ENCODE results near the gene PRPH. TPM values are rescaled to one million over a fixed set of nuclear protein-coding genes. Genes with fewer than 3 reads are reported as not detected.

PRPH gene
- total and polyA plus RNA-seq, 2 of the 8 experiments (the other 6 are each of a cell fraction or from before 2014, with no cell fraction given): 0.79 to 1.4 TPM

DNA sequence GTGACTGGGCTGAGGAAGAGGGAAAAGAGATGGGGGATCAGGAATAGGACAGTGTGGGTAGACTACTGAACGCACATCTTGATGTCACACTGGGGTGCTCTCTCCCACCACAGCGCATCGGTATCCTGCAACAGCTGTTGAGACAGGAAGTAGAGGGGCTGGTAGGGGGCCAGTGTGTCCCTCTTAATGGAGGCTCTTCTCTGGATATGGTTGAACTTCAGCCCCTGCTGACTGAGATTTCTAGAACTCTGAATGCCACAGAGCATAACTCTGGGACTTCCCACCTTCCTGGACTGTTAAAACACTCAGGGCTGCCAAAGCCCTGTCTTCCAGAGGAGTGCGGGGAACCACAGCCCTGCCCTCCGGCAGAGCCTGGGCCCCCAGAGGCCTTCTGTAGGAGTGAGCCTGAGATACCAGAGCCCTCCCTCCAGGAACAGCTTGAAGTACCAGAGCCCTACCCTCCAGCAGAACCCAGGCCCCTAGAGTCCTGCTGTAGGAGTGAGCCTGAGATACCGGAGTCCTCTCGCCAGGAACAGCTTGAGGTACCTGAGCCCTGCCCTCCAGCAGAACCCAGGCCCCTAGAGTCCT, 35.2 kb downstream of the PRPH start:
- Histone ChIP-seq H3K4me1 (replicated peaks in 1 of 4; ENCODE audit: control insufficient read depth in 3 of 4, insufficient read depth in 4 of 4, low read length in 3 of 4) (no peaks in the 10 kb centered on the region), H3K23ac (ENCODE audit: insufficient read length) (no peak overlapping the region), H3K4me3 (ENCODE audit: extremely low read depth in 1 of 4, insufficient read depth in 2 of 4, low read depth in 3 of 4, low read length in 4 of 4) (no peak overlapping the region), H2BK15ac (ENCODE audit: low read length) (no peak overlapping the region), H3K18ac (ENCODE audit: extremely low read depth, low read length) (no peak overlapping the region), H3K27ac (ENCODE audit: low read depth, low read length) (no peak overlapping the region), H3K79me2 (ENCODE audit: control insufficient read depth in 1 of 2, insufficient read depth in 2 of 2, low read length in 2 of 2) (no peaks in the 10 kb centered on the region), H4K8ac (ENCODE audit: extremely low read depth, insufficient read depth, low read length) (no peak overlapping the region), H2AK5ac (ENCODE audit: low read depth, low read length) (no peak overlapping the region), H3K4ac (replicated peaks; ENCODE audit: insufficient read length, low read depth, low read length) (no peak overlapping the region), H3K79me1 (ENCODE audit: low read depth, low read length) (no peaks in the 10 kb centered on the region), H3K56ac (replicated peaks; ENCODE audit: insufficient read length, low read depth, low read length) (no peak overlapping the region), H2BK5ac (ENCODE audit: low read depth, low read length) (no peak overlapping the region), H3K9me3 (ENCODE audit: insufficient read depth in 2 of 2, low read depth in 1 of 2, low read length in 1 of 2) (no peaks in the 10 kb centered on the region), H2BK120ac (replicated peaks; ENCODE audit: low read depth, low read length) (no peak overlapping the region), H2BK20ac (ENCODE audit: low read length) (no peak overlapping the region), H3K9ac (replicated peaks in 1 of 4; ENCODE audit: extremely low read depth in 1 of 4, low read depth in 3 of 4, low read length in 3 of 4) (no peak overlapping the region), H3K14ac (ENCODE audit: insufficient read length) (no peak overlapping the region), H2AFZ (ENCODE audit: low read length) (no peak overlapping the region), H4K20me1 (replicated peaks in 1 of 2; ENCODE audit: control insufficient read depth in 1 of 2, insufficient read depth in 2 of 2, low read length in 2 of 2) (peaks cover 8 to 9% of the 10 kb centered on the region in 2 experiments), H3K27me3 (replicated peaks in 1 of 4; ENCODE audit: control insufficient read depth in 3 of 4, extremely low read depth in 1 of 4, insufficient read depth in 3 of 4, low read length in 3 of 4) (peaks cover 18 to 35% (median 28%) of the 10 kb centered on the region in 4 experiments), H3K4me2 (ENCODE audit: insufficient read depth in 1 of 2, low read depth in 2 of 2, low read length in 2 of 2) (no peak overlapping the region), H4K5ac (ENCODE audit: insufficient read length, low read depth, low read length) (no peak overlapping the region), H2BK12ac (ENCODE audit: low read depth, low read length) (no peak overlapping the region), H4K91ac (replicated peaks; ENCODE audit: insufficient read length, low read length) (no peak overlapping the region), H3K36me3 (ENCODE audit: control insufficient read depth in 2 of 4, insufficient read depth in 4 of 4, low read length in 3 of 4) (peaks cover 5 to 37% (median 23%) of the 10 kb centered on the region in 4 experiments; a peak in 7 of 8 replicates), H3K23me2 (ENCODE audit: low read depth, low read length) (peaks cover 2% of the 10 kb centered on the region; the same call in 1 of the 2 replicates)
- TF ChIP-seq FOSL1 (IDR thresholded peaks at IDR 0.05; ENCODE audit: insufficient read depth, low read depth, low read length) (no peak), YY1 (IDR thresholded peaks at IDR 0.05; ENCODE audit: low read depth, low read length) (no peak), CBX5 (IDR thresholded peaks at IDR 0.05; ENCODE audit: low read depth, low read length) (no peak)
- FAIRE-seq (no peak), DNase-seq (ENCODE audit: low read depth in 1 of 2, low spot score in 2 of 2) (no peak)
- ChIA-PET CTCF (ENCODE audit: partially characterized antibody) (interaction anchor here (0.9 to 12.7 kb wide), 10 partner anchors 12 to 223 kb away, joined by 3 to 276 read pairs (median 21); partner anchors contain the start of genes DNAJC22 and PRPH), POLR2A (ENCODE audit: partially characterized antibody) (interaction anchor here (1.0 to 2.3 kb wide), 3 partner anchors 13 to 109 kb away, joined by 5 to 8 read pairs (median 5); partner anchors contain the start of gene PRPH)
- WGBS, 2 experiments (ENCODE audit: extremely low coverage in 1 of 2, insufficient coverage in 1 of 2, insufficient read length in 1 of 2, insufficient replicate concordance in 2 of 2, low coverage in 1 of 2, low lambda C conversion rate in 2 of 2, missing lambda C conversion rate in 1 of 2): 97% methylated on average over 7 of the region's 7 CpGs; no CpG with 5 or more reads in 1 of the 2 experiments

Data from H1 (cell line).